CD4-positive, alpha-beta T cell (primary cell): ENCODE data around the gene PRRX2. TPM values are rescaled to one million over a fixed set of nuclear protein-coding genes. Genes with fewer than 3 reads are reported as not detected.
A peak's percentile ranks its signal among the peaks of the same experiment; 100 is the strongest.

ENCODE experiments used
- ATAC-seq: fragments of 200-7000 bp; cut with Tn5 transposase; one replicate; pipeline ENCODE4 v1.10.0; 2022; ENCODE audit warnings: mild to moderate bottlenecking; ENCODE audit not compliant: poor library complexity
- CTCF ChIA-PET: fragments of 350-600 bp; sonication (Branson Sonifier 250); formaldehyde crosslinking; loops from one replicate; lab custom pipeline; 2021; ENCODE audit warnings: antibody characterized with exemption, inconsistent platforms; lab: Charles Lee
- POLR2A ChIA-PET: fragments of 350-600 bp; sonication (Branson Sonifier 250); formaldehyde crosslinking; loops from one replicate; lab custom pipeline; 2021; ENCODE audit warnings: antibody characterized with exemption, inconsistent platforms; lab: Charles Lee
- DNase-seq, 14 experiments: peaks; one replicate each; pipeline ENCODE4 v3.0.0-alpha.2; 2013 to 2020; ENCODE audit warnings: mixed read lengths in 2 of 14
- H3K27ac ChIP-seq, 2 donors: one replicate each; pipeline versions ENCODE4 v1.5.1 to v1.7.0; 2013; ENCODE audit warnings: low read length in 2 of 2, low read depth in 1 of 2, mild to moderate bottlenecking in 1 of 2
- H3K27me3 ChIP-seq, 2 experiments: 1 replicate in 1 of 2; 2 replicates in 1 of 2; pipeline versions ENCODE4 v1.6.1 to v1.7.0; 2013; ENCODE audit warnings: low read length in 2 of 2, control low read depth in 1 of 2, mild to moderate bottlenecking in 1 of 2, moderate library complexity in 1 of 2; ENCODE audit not compliant: insufficient read depth in 2 of 2, control insufficient read depth in 1 of 2
- H3K36me3 ChIP-seq: one replicate; pipeline ENCODE4 v1.6.1; 2013; ENCODE audit warnings: low read length, control low read depth; ENCODE audit not compliant: insufficient read depth
- H3K4me1 ChIP-seq: one replicate; pipeline ENCODE4 v1.6.1; 2013; ENCODE audit warnings: low read length, control low read depth; ENCODE audit not compliant: insufficient read depth
- H3K4me3 ChIP-seq: one replicate; pipeline ENCODE4 v1.5.1; 2013; ENCODE audit warnings: mild to moderate bottlenecking, low read length, moderate library complexity
- H3K9me3 ChIP-seq, 2 experiments: 1 replicate in 1 of 2; 2 replicates in 1 of 2; pipeline versions ENCODE4 v1.6.1 to v1.7.0; 2013; ENCODE audit warnings: low read length in 2 of 2, mild to moderate bottlenecking in 2 of 2, control low read depth in 1 of 2, moderate library complexity in 1 of 2; ENCODE audit not compliant: control insufficient read depth in 1 of 2, insufficient read depth in 1 of 2
- H3K27ac Mint-ChIP-seq: one replicate; pipeline ENCODE4 v1.8.0; 2020; ENCODE audit warnings: mixed read lengths
- H3K27me3 Mint-ChIP-seq: one replicate; pipeline ENCODE4 v1.8.0; 2021; ENCODE audit warnings: mixed read lengths
- H3K36me3 Mint-ChIP-seq: one replicate; pipeline ENCODE4 v1.8.0; 2021; ENCODE audit warnings: low read depth, mixed read lengths
- H3K4me1 Mint-ChIP-seq: one replicate; pipeline ENCODE4 v1.8.0; 2021; ENCODE audit warnings: low read depth, mixed read lengths
- H3K4me3 Mint-ChIP-seq: one replicate; pipeline ENCODE4 v1.8.0; 2020; ENCODE audit warnings: mild to moderate bottlenecking, mixed read lengths
- H3K9me3 Mint-ChIP-seq: one replicate; pipeline ENCODE4 v1.8.0; 2020; ENCODE audit warnings: mixed read lengths
- CTCF ChIP-seq: fragments of 200-600 bp; IDR thresholded peaks from one replicate; pipeline ENCODE4 v1.8.0; 2022; ENCODE audit warnings: antibody characterized with exemption, mild to moderate bottlenecking
- intact Hi-C, 2 experiments: fragments of 100-400 bp; cut with DNase I in 1 of 2; cut with micrococcal nuclease in 1 of 2; formaldehyde crosslinking; loops; one replicate each; pipeline versions ENCODE4 v1.15.1 to v1.9.0; 2023 to 2025; cut with DNase I, micrococcal nuclease
- polyA plus RNA-seq, 2 donors: library from polyadenylated mRNA; unstranded; fragments of 120-200 nt; gene quantifications; one replicate each; pipeline ENCODE4 v1.2.1, GENCODE V29; 2013
- total RNA-seq, 174 experiments: library from RNA in 2 of 174; stranded (reverse) in 2 of 174; gene quantifications; one replicate each; pipeline ENCODE4 v1.2.3 and lab custom pipeline; 2021 to 2026

Gene PRRX2
- total RNA-seq, result not detected
- polyA plus RNA-seq (2013, experiment 1 of 2), result not detected
- 0.14 TPM for polyA plus RNA-seq (2013, experiment 2 of 2)
- total RNA-seq (lab: John Stamatoyannopoulos, UW), result 0 to 2.0 (median 0.07) reads per million in 172 experiments

- Mint-ChIP-seq H3K4me1 (no peaks in the 10 kb centered on the region), H3K27me3 (peaks cover 16% of the 10 kb centered on the region), H3K36me3 (no peaks in the 10 kb centered on the region), H3K4me3 (peak within 1 kb of the TSS; percentile 89), H3K9me3 (no peaks in the 10 kb centered on the region), H3K27ac (no peak within 1 kb of the TSS)
- Histone ChIP-seq H3K4me3 (peak within 1 kb of the TSS; percentile 44), H3K27me3 (peaks cover 15 to 23% of the 10 kb centered on the region in 2 experiments), H3K4me1 (peaks cover 15% of the 10 kb centered on the region), H3K36me3 (no peaks in the 10 kb centered on the region), H3K27ac (no peak within 1 kb of the TSS), H3K9me3 (peaks cover 0 to 5% of the 10 kb centered on the region in 2 experiments)
- CTCF ChIA-PET, result no interaction called here
- POLR2A ChIA-PET, result no interaction called here
- no peak for TF ChIP-seq CTCF
- ATAC-seq (peak; percentile 50), DNase-seq (peak in 8 of 14 experiments; percentile 7 to 49 (median 20))
- intact Hi-C loops, result no loop called here
Measured at GRCh38 chr9:129665389-129665775, at the start of gene PRRX2. Gene PRRX2 (plus strand): TSS chr9:129665647. CDS start chr9:129665868, 221 bp downstream.

- Histone ChIP-seq H3K36me3 (no peaks in the 10 kb centered on the region), H3K27ac (no peak overlapping the region), H3K27me3 (peaks cover 25 to 31% of the 10 kb centered on the region in 2 experiments), H3K4me3 (no peak overlapping the region), H3K9me3 (peaks cover 0 to 5% of the 10 kb centered on the region in 2 experiments), H3K4me1 (peaks cover 16% of the 10 kb centered on the region)
- DNase-seq, result peak in 2 of 14 experiments; percentile 41 to 44
- ChIA-PET CTCF (no interaction called here), POLR2A (no interaction called here)
- H3K27me3 Mint-ChIP-seq, result peaks cover 29% of the 10 kb centered on the region
- H3K27ac Mint-ChIP-seq, result no peak overlapping the region
- no peaks in the 10 kb centered on the region for H3K36me3 Mint-ChIP-seq
- intact Hi-C loops, result loop anchor here in 1 of 2 experiments (10.0 kb wide), 1 partner anchor 232 kb away; no protein-coding TSS in a partner anchor
- peak; percentile 73 for ATAC-seq
- H3K4me3 Mint-ChIP-seq, result no peak overlapping the region
- TF ChIP-seq CTCF, result no peak
- peaks cover 15% of the 10 kb centered on the region for H3K4me1 Mint-ChIP-seq
- no peaks in the 10 kb centered on the region for H3K9me3 Mint-ChIP-seq
Measured at GRCh38 chr9:129617167-129617566, 48.3 kb upstream of the PRRX2 start.

- Histone ChIP-seq H3K4me1 (peaks cover 28% of the 10 kb centered on the region), H3K9me3 (peaks cover 0 to 5% of the 10 kb centered on the region in 2 experiments), H3K27me3 (peaks cover 25 to 26% of the 10 kb centered on the region in 2 experiments), H3K4me3 (no peak overlapping the region), H3K27ac (no peak overlapping the region), H3K36me3 (no peaks in the 10 kb centered on the region)
- H3K27me3 Mint-ChIP-seq, result peaks cover 33% of the 10 kb centered on the region
- no peak overlapping the region for H3K27ac Mint-ChIP-seq
- DNase-seq (peak in 3 of 14 experiments; percentile 22 to 47 (median 45)), ATAC-seq (no peak)
- H3K36me3 Mint-ChIP-seq, result peaks cover 2% of the 10 kb centered on the region
- TF ChIP-seq CTCF, result no peak
- H3K4me1 Mint-ChIP-seq, result peaks cover 26% of the 10 kb centered on the region
- intact Hi-C loops, result loop anchor here in 1 of 2 experiments (10.0 kb wide), 2 partner anchors 185 to 235 kb away; partner anchors contain the start of gene TOR1B
- H3K4me3 Mint-ChIP-seq, result no peak overlapping the region
- CTCF ChIA-PET, result interaction anchor here (0.9 kb wide), 1 partner anchor 9 kb away, joined by 8 read pairs; no protein-coding TSS in a partner anchor
- POLR2A ChIA-PET, result interaction anchor here (0.9 kb wide), 1 partner anchor 481 kb away, joined by 3 read pairs; no protein-coding TSS in a partner anchor
- no peaks in the 10 kb centered on the region for H3K9me3 Mint-ChIP-seq
Measured at GRCh38 chr9:129619787-129620668, 45.4 kb upstream of the PRRX2 start.
